Neutrophil (primary cell): Measurements from ENCODE around the gene CARMIL3.

Experiments
- H3K27ac ChIP-seq: fragments of 200-600 bp; sonication (generic); 2 replicates; pipeline ENCODE4 v1.5.1; 2016; ENCODE audit warnings: mild to moderate bottlenecking, moderate library complexity
- H3K27me3 ChIP-seq: fragments of 200-600 bp; sonication (generic); 2 replicates; pipeline ENCODE4 v1.6.0; 2016; ENCODE audit warnings: mild to moderate bottlenecking
- H3K36me3 ChIP-seq: fragments of 200-600 bp; sonication (generic); 2 replicates; pipeline ENCODE4 v1.5.1; 2017
- H3K4me1 ChIP-seq, 2 experiments: fragments of 200-600 bp in 1 of 2; sonication (generic) in 1 of 2; 1 replicate in 1 of 2; 2 replicates in 1 of 2; pipeline versions ENCODE4 v1.5.1 to v1.6.1; 2013 to 2016; ENCODE audit warnings: low read depth in 1 of 2, low read length in 1 of 2, mild to moderate bottlenecking in 1 of 2, moderate library complexity in 1 of 2; ENCODE audit not compliant: control insufficient read depth in 1 of 2, insufficient read depth in 1 of 2
- H3K4me3 ChIP-seq, 2 experiments: fragments of 200-600 bp in 1 of 2; sonication (generic) in 1 of 2; 1 replicate in 1 of 2; 2 replicates in 1 of 2; pipeline ENCODE4 v1.5.1; 2013 to 2016; ENCODE audit warnings: low read depth in 1 of 2, low read length in 1 of 2, mild to moderate bottlenecking in 1 of 2, moderate library complexity in 1 of 2
- H3K9me3 ChIP-seq: fragments of 200-600 bp; sonication (generic); 2 replicates; pipeline ENCODE4 v1.5.1; 2016
- TF ChIP-seq, protein P1 (sequence below): fragments of 200-600 bp; sonication (generic); IDR thresholded peaks from 2 replicates; pipeline ENCODE4 v1.5.1; 2016; ENCODE audit warnings: antibody characterized with exemption

CARMIL3 gene

DNA sequence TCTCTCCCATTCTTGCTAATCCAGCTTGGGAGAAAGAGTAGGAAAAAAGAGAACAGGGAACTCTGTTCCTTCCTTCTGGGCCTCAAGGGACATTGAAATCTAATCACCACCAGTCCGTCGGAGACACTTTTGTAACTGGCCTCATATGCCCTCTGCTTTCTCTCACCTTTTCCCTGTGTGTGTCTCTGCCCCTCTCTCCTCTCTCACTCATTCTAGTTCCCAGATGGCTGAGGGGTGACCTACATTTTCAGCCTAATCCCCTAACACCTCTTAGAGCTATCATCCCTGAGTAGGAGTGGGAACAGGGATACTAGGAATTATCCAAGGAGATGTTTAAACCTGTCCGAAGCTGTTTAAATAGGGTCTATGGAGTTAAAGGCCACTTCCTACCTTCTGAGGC is 33.4 kb downstream of the CARMIL3 start:
- TF ChIP-seq, protein P1, sequence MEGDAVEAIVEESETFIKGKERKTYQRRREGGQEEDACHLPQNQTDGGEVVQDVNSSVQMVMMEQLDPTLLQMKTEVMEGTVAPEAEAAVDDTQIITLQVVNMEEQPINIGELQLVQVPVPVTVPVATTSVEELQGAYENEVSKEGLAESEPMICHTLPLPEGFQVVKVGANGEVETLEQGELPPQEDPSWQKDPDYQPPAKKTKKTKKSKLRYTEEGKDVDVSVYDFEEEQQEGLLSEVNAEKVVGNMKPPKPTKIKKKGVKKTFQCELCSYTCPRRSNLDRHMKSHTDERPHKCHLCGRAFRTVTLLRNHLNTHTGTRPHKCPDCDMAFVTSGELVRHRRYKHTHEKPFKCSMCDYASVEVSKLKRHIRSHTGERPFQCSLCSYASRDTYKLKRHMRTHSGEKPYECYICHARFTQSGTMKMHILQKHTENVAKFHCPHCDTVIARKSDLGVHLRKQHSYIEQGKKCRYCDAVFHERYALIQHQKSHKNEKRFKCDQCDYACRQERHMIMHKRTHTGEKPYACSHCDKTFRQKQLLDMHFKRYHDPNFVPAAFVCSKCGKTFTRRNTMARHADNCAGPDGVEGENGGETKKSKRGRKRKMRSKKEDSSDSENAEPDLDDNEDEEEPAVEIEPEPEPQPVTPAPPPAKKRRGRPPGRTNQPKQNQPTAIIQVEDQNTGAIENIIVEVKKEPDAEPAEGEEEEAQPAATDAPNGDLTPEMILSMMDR: no peak
- H3K36me3 ChIP-seq: no peaks in the 10 kb centered on the region
- H3K9me3 ChIP-seq: no peaks in the 10 kb centered on the region
- no peak overlapping the region for H3K4me3 ChIP-seq
- peaks cover 40% of the 10 kb centered on the region for H3K27me3 ChIP-seq
- H3K27ac ChIP-seq: no peak overlapping the region
- H3K4me1 ChIP-seq: peaks cover 9 to 14% of the 10 kb centered on the region in 2 experiments

- H3K4me3 ChIP-seq: no peak overlapping the region
- H3K4me1 ChIP-seq: peaks cover under 1 to 4% of the 10 kb centered on the region in 2 experiments
- no peak overlapping the region for H3K27ac ChIP-seq
- no peaks in the 10 kb centered on the region for H3K36me3 ChIP-seq
- no peaks in the 10 kb centered on the region for H3K9me3 ChIP-seq
- H3K27me3 ChIP-seq: peaks cover 29% of the 10 kb centered on the region
- TF ChIP-seq, protein P1: no peak
Measured at GRCh38 chr14:24086193-24086955, 34.6 kb downstream of the CARMIL3 start.

- Histone ChIP-seq H3K4me3 (no peak overlapping the region), H3K36me3 (no peaks in the 10 kb centered on the region), H3K27ac (no peak overlapping the region), H3K27me3 (peaks cover 22% of the 10 kb centered on the region), H3K4me1 (no peaks in the 10 kb centered on the region), H3K9me3 (no peaks in the 10 kb centered on the region)
- TF ChIP-seq, protein P1: no peak
Measured at GRCh38 chr14:24087004-24087403, 35.2 kb downstream of the CARMIL3 start.

DNA sequence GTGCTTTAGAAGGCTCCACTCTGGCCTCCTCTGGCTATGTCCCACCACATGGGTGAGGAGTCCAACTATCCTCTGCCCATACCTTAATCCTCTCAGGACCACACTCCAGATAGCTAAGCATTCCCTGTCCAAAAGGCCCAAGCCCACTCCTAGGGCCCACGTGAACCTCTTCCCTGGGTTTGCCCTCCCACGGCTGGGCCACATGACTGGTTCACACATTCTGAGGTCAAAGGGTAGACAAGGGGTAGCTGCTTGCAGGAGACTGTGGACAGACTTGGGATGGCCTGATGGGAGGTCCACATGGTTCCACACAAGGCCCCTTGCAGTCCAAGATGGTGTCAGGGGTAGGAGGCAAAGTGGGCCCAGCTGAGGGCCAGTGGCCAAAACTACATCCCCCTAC is 36.3 kb downstream of the CARMIL3 start:
- H3K27me3 ChIP-seq: peaks cover 13% of the 10 kb centered on the region
- no peak overlapping the region for H3K4me3 ChIP-seq
- H3K27ac ChIP-seq: no peak overlapping the region
- H3K36me3 ChIP-seq: no peaks in the 10 kb centered on the region
- no peaks in the 10 kb centered on the region for H3K4me1 ChIP-seq
- no peaks in the 10 kb centered on the region for H3K9me3 ChIP-seq
- TF ChIP-seq, protein P1: no peak

DNA sequence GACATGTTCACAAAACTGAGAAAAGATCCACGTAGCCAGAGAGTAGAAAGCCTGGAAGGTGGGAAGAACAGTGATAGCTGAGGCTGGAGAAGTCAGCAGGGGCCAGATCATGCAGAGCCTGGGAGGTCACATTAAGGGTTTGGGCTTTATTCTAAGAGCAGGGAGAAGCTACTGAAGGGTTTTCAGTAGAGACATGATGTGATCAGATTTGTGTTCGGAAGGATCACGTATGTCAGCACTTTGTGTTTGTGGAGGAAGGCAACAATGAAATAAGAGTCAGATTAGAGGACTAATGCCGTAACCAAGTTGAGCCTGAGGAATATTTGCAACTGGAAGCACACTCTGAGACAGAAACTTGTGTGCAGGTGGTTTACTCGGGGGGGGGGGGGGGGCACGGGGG is 38.1 kb downstream of the CARMIL3 start:
- TF ChIP-seq, protein P1: no peak

More for the DNA sequence above, 38.1 kb downstream of the CARMIL3 start:
- H3K4me3 ChIP-seq: no peak overlapping the region
- H3K27ac ChIP-seq: no peak overlapping the region
- H3K27me3 ChIP-seq: peaks cover 10% of the 10 kb centered on the region
- H3K9me3 ChIP-seq: no peaks in the 10 kb centered on the region
- H3K36me3 ChIP-seq: no peaks in the 10 kb centered on the region
- peaks cover 10 to 12% of the 10 kb centered on the region in 2 experiments for H3K4me1 ChIP-seq
